Stimulated activated CD4-positive, alpha-beta T cell treated with anti-CD3 and anti-CD28 coated beads, Interleukin-15, amount 100 ng/mL, for 48 hours (primary cell): Measurements from ENCODE around the gene JTB.
A peak's percentile ranks its signal among the peaks of the same experiment; 100 is the strongest.

Source experiments
- DNase-seq, 2 donors: peaks; one replicate each; pipeline ENCODE4 v3.0.0-alpha.2; 2020; ENCODE audit warnings: low read depth in 2 of 2

Gene JTB

DNA sequence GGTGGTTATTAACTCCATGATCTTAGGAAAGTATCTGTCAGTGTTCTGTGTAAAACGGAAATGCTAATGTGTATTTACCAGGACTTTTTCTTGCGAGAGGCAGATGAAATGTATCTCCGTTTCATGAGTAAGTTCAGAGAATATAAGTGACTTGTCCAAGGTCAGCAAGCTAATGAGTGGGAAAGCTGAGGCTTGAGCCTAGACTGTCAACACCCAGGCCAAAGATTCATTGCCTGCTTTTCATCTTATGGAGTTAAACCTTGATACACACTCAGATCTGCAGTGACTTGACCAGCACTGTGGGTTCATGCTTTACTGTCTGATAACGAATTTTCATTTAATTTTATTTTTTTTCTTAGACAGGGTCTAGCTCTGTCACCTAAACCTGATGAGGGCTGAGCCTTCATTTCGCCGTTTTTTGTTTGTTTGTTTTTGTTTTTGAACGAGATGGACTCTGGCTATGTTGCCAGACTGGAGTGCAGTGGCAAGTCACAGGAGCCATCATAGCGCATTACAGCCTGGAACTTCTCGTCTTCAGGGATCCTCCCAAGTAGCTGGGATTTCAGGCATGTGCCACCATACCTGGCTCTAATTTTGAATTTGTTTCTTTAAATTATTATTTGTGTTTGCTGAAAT, 918 bp upstream of the JTB start:
- no peak for DNase-seq

DNA sequence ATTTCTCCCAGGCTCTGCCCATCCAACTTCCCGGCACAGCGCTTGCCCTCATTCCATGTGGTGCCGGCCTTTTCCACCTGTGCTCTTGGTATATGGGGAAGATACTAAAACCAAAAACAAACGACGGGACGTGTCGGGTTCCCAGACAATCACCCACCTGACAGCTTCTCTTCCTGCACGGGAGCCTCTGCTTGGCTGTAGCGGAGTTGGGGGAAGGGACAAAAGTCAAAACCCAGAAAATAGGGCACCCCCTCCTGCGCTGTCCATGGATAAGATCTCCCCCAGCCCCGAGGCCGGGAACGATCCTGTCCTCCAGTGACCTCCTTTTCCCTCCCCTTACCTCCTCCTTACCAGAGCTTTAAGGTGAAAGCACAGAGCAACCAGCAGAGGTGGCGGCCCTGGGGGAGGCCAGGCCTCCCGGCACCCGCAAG, 640 bp downstream of the JTB start:
- DNase-seq = no peak

- no peak for DNase-seq
Observed at GRCh38 chr1:153973525-153973924, 3.9 kb downstream of the JTB start.

- no peak for DNase-seq
Observed at GRCh38 chr1:153973071-153973470, 4.4 kb downstream of the JTB start.

GRCh38 chr1:153970346-153970745, 7.1 kb downstream of the JTB start:
- no peak for DNase-seq

DNA sequence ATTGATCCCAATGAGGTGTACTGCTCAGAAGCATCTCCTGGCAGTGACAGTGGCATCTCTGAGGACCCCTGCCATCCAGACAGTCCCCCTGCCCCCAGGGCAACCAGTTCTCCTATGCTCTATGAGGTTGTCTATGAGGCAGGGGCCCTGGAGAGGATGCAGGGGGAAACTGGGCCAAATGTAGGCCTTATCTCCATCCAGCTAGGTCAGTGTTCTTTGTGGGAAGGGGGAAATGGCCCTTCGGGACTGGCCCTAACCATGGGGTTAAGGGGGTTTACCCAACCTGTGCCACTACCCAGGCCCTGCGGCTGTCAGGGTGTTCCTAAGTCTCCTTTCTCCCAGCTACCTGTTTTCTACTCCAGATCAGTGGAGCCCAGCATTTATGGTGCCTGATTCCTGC, 8.5 kb downstream of the JTB start:
- DNase-seq = no peak

DNA sequence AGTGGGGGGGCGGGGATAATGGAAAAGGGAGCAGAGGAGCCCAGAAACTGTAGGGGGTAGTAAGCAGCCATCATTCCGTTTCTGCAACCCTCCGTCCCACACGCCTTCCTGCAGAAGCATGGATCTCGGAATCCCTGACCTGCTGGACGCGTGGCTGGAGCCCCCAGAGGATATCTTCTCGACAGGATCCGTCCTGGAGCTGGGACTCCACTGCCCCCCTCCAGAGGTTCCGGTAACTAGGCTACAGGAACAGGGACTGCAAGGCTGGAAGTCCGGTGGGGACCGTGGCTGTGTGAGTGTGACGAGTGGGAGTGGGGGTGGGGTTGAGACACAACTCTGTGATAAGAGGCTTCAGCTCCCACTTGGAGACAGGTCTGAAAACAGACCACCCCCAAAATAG, 9.1 kb downstream of the JTB start:
- no peak for DNase-seq

DNA sequence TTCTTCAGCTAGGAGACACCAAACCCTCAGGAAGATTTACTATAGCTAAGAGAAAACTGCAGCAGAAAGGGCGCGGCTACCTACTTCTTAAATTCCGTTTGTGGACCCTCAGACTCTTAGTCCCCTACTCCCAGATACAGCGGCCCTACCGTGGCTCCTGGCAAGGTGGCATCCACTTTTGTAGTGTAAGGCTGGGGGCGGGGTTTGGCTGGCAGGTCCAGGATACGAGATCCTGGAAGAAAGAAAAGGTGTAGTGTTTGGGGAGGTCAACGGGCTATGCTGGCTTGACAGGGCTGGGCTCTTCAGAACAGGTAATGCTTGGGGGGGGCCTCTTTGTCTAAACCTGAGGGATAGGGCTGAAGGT, 9.5 kb downstream of the JTB start:
- DNase-seq = no peak

GRCh38 chr1:153967107-153967999, 10.1 kb downstream of the JTB start, which contains the start of gene CREB3L4:
CREB3L4 (plus strand) TSS chr1:153967902; CDS start chr1:153968526, 624 bp downstream.
- DNase-seq = peak; percentile 74 to 76

DNA sequence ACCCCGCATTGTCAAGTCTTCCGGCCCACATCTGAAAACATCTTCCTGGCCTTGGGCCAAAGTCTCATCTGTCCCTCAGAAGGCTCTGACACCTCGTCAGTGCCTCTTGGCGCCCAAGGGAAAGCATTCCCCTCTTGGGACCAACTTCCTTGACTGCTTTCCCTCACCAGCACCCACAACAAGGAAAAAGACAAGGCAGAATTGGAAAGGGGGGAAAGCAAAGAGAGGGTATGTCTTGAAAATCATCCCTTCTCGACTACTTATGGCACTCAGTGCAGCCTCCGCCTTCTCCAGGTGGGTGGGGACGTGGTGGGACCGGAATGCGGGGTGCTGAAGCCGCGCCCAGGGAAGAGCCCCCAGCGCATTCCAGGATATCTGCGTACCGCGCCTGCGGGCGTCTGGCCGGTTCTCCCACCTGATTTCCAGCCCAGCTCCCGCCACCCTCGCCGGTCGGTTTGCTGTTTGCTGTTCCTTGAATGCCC, 13.6 kb downstream of the JTB start:
- no peak for DNase-seq

- peak; percentile 88 to 96 for DNase-seq
Observed at GRCh38 chr1:153963030-153963849, 14.2 kb downstream of the JTB start, which contains the start of gene SLC39A1. SLC39A1 (minus strand) TSS chr1:153963537; CDS start chr1:153962715, 822 bp downstream.

- DNase-seq = no peak
Observed at GRCh38 chr1:153962088-153963029, 15.1 kb downstream of the JTB start.

GRCh38 chr1:153961421-153961820, 16.1 kb downstream of the JTB start:
- DNase-seq = no peak

DNA sequence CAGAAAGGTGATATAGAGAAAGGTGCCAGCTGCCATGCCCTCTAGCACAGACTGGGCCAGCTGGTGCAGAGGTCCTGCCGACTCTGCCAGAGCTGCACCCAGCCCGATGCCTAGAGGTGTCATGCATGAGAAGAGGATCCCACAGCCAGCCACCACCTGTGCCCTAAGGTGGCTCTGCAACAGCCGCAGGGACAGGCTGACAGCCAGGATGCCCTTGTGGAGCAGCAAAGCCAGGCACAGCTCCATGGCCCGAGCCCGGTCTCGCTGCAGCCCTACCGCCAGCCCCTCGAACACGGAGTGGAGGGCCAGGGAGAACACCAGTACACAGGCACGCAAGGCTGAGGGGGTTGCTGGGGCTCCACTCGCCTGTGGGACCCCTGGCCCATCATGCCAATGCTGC, 17.3 kb downstream of the JTB start:
- DNase-seq = no peak

DNA sequence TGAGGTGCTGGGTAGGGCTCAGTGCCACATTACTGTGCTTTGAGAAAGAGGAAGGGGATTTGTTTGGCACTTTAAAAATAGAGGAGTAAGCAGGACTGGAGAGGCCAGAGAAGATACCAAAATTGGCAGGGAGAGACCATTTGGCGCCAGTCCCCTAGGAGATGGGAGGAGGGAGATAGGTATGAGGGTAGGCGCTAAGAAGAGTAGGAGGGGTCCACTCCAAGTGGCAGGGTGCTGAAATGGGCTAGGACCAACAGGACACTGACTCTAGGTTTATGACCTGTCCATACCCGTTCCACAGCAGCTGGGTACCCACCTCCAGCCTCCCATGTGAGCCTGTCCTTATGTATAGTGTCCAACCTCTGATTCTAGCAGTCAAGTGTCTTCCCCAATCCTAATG, 18.0 kb downstream of the JTB start:
- no peak for DNase-seq

DNA sequence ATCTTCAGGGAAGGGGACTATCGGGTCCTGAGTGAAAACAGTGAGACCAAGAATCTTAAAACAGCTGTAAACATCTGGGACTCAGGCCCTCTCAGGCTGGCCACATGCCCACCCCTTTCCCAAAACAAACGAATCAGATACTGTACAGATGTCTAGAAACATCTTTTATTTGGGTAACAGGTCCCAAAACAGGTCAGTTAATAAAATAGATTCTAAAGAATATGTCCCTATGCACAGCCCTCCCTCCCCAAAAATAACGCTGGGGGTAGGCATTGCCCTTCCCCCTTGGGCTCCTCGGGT, 18.6 kb downstream of the JTB start:
- DNase-seq = no peak

GRCh38 chr1:153958111-153958960, 19.1 kb downstream of the JTB start, which contains the start of gene CRTC2:
CRTC2 (minus strand) TSS chr1:153958612; CDS start chr1:153958497, 115 bp downstream.
- peak; percentile 95 to 96 for DNase-seq

DNA sequence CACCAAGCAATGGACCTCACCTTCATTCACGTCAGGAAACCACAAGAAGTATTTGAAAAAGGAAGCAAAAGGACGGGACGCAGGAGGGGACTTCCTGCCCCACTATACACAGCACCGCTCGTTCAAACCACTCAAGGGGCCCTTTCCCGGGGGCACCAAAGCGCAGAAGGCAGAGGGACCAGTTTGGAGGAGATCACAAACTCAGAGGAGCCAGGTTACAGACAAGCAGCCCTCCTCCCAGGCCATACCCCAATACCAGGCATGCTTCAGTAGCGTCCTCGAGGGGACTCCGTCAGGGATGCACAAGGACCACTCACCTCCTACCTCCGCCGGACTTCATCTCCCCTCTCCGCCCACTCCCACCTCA, 19.7 kb downstream of the JTB start:
- DNase-seq = no peak

- no peak for DNase-seq
Observed at GRCh38 chr1:153956997-153957715, 20.3 kb downstream of the JTB start.
